ENCODE data around the gene GTF2B.
"Not testable (repeated sequence)": the region's sequence is repeated elsewhere in the genome, so short reads cannot be mapped to it uniquely, and the experiment has no call there.

The GTF2B gene

GRCh38 chr1:88891318-88891950, at the start of gene GTF2B:
GTF2B (minus strand) TSS chr1:88891567; CDS start chr1:88891499, 68 bp downstream.
- peak; percentile 84 to 86 for DNase-seq (ENCODE audit: extremely low read depth in 1 of 2, low read depth in 1 of 2)

- not testable (repeated sequence) for DNase-seq (ENCODE audit: extremely low read depth in 1 of 2, low read depth in 1 of 2)
These were observed 47.2 kb upstream of the GTF2B start for GRCh38 chr1:88938528-88938927.

- DNase-seq (ENCODE audit: extremely low read depth in 1 of 2, low read depth in 1 of 2) = no peak
These were observed 45.5 kb upstream of the GTF2B start for GRCh38 chr1:88936760-88937342.

- DNase-seq (ENCODE audit: extremely low read depth in 1 of 2, low read depth in 1 of 2) = no peak
These were observed 44.8 kb upstream of the GTF2B start for GRCh38 chr1:88936223-88936523.

GRCh38 chr1:88935522-88936222, 44.3 kb upstream of the GTF2B start:
- DNase-seq (ENCODE audit: extremely low read depth in 1 of 2, low read depth in 1 of 2) = no peak

GRCh38 chr1:88930176-88930575, 38.8 kb upstream of the GTF2B start:
- not testable (repeated sequence) for DNase-seq (ENCODE audit: extremely low read depth in 1 of 2, low read depth in 1 of 2)

- DNase-seq (ENCODE audit: extremely low read depth in 1 of 2, low read depth in 1 of 2) = no peak
These were observed 31.9 kb upstream of the GTF2B start for GRCh38 chr1:88923224-88923623.

GRCh38 chr1:88922214-88922613, 30.8 kb upstream of the GTF2B start:
- DNase-seq (ENCODE audit: extremely low read depth in 1 of 2, low read depth in 1 of 2) = no peak

- DNase-seq (ENCODE audit: extremely low read depth in 1 of 2, low read depth in 1 of 2) = no peak
These were observed 29.5 kb upstream of the GTF2B start for GRCh38 chr1:88920845-88921244.

GRCh38 chr1:88917321-88918025, 26.1 kb upstream of the GTF2B start:
- no peak for DNase-seq (ENCODE audit: extremely low read depth in 1 of 2, low read depth in 1 of 2)

- DNase-seq (ENCODE audit: extremely low read depth in 1 of 2, low read depth in 1 of 2) = no peak
These were observed 25.5 kb upstream of the GTF2B start for GRCh38 chr1:88916883-88917282.

- DNase-seq (ENCODE audit: extremely low read depth in 1 of 2, low read depth in 1 of 2) = not testable (repeated sequence)
These were observed 20.4 kb upstream of the GTF2B start for GRCh38 chr1:88911800-88912199.

- DNase-seq (ENCODE audit: extremely low read depth in 1 of 2, low read depth in 1 of 2) = no peak
These were observed 19.8 kb upstream of the GTF2B start for GRCh38 chr1:88911161-88911560.

GRCh38 chr1:88910401-88910800, 19.0 kb upstream of the GTF2B start:
- DNase-seq (ENCODE audit: extremely low read depth in 1 of 2, low read depth in 1 of 2) = no peak

- no peak for DNase-seq (ENCODE audit: extremely low read depth in 1 of 2, low read depth in 1 of 2)
These were observed 9.5 kb upstream of the GTF2B start for GRCh38 chr1:88900883-88901282.

- DNase-seq (ENCODE audit: extremely low read depth in 1 of 2, low read depth in 1 of 2) = no peak
These were observed 5.8 kb upstream of the GTF2B start for GRCh38 chr1:88897070-88897730.

- DNase-seq (ENCODE audit: extremely low read depth in 1 of 2, low read depth in 1 of 2) = no peak
These were observed 1.1 kb upstream of the GTF2B start for GRCh38 chr1:88892357-88892877.

- no peak for DNase-seq (ENCODE audit: extremely low read depth in 1 of 2, low read depth in 1 of 2)
These were observed 579 bp upstream of the GTF2B start for GRCh38 chr1:88891951-88892340.

GRCh38 chr1:88890791-88891317, 513 bp downstream of the GTF2B start:
- no peak for DNase-seq (ENCODE audit: extremely low read depth in 1 of 2, low read depth in 1 of 2)

- DNase-seq (ENCODE audit: extremely low read depth in 1 of 2, low read depth in 1 of 2) = no peak
These were observed 1.2 kb downstream of the GTF2B start for GRCh38 chr1:88890131-88890530.

- DNase-seq (ENCODE audit: extremely low read depth in 1 of 2, low read depth in 1 of 2) = no peak
These were observed 2.6 kb downstream of the GTF2B start for GRCh38 chr1:88888750-88889149.
